Measurements from ENCODE around the gene DACT1.

DACT1 gene

DNA sequence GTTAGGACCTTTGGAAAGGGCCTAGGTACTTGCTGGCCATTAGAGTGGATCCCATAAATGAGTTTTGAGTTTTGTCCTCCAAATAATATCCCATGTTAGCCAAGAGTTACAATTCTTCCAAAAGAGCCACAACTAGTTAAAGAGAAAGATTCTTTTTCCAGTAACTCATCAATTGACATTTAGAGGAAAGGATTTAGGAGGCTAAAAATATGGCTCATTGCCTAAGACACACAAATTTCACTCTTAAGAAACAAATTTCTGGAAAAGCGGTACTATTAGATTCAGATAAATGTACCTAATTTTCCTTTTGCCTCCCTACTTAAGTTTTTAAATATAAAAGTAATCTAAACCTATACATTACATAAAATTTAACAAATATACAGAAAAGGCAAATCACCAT is 21.3 kb downstream of the DACT1 start:
- TF ChIP-seq, protein P1, sequence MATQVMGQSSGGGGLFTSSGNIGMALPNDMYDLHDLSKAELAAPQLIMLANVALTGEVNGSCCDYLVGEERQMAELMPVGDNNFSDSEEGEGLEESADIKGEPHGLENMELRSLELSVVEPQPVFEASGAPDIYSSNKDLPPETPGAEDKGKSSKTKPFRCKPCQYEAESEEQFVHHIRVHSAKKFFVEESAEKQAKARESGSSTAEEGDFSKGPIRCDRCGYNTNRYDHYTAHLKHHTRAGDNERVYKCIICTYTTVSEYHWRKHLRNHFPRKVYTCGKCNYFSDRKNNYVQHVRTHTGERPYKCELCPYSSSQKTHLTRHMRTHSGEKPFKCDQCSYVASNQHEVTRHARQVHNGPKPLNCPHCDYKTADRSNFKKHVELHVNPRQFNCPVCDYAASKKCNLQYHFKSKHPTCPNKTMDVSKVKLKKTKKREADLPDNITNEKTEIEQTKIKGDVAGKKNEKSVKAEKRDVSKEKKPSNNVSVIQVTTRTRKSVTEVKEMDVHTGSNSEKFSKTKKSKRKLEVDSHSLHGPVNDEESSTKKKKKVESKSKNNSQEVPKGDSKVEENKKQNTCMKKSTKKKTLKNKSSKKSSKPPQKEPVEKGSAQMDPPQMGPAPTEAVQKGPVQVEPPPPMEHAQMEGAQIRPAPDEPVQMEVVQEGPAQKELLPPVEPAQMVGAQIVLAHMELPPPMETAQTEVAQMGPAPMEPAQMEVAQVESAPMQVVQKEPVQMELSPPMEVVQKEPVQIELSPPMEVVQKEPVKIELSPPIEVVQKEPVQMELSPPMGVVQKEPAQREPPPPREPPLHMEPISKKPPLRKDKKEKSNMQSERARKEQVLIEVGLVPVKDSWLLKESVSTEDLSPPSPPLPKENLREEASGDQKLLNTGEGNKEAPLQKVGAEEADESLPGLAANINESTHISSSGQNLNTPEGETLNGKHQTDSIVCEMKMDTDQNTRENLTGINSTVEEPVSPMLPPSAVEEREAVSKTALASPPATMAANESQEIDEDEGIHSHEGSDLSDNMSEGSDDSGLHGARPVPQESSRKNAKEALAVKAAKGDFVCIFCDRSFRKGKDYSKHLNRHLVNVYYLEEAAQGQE (IDR thresholded peaks at IDR 0.05; ENCODE audit: insufficient replicate concordance, low read depth): no peak
- TF ChIP-seq GABPA (IDR thresholded peaks at IDR 0.05; ENCODE audit: low read depth): no peak
- no peak for TF ChIP-seq POLR2AphosphoS5 (IDR thresholded peaks at IDR 0.05; ENCODE audit: low read depth)
- TF ChIP-seq, protein P2, sequence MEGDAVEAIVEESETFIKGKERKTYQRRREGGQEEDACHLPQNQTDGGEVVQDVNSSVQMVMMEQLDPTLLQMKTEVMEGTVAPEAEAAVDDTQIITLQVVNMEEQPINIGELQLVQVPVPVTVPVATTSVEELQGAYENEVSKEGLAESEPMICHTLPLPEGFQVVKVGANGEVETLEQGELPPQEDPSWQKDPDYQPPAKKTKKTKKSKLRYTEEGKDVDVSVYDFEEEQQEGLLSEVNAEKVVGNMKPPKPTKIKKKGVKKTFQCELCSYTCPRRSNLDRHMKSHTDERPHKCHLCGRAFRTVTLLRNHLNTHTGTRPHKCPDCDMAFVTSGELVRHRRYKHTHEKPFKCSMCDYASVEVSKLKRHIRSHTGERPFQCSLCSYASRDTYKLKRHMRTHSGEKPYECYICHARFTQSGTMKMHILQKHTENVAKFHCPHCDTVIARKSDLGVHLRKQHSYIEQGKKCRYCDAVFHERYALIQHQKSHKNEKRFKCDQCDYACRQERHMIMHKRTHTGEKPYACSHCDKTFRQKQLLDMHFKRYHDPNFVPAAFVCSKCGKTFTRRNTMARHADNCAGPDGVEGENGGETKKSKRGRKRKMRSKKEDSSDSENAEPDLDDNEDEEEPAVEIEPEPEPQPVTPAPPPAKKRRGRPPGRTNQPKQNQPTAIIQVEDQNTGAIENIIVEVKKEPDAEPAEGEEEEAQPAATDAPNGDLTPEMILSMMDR (IDR thresholded peaks at IDR 0.05; ENCODE audit: insufficient read depth, low read length): no peak
- TF ChIP-seq SPI1 (IDR thresholded peaks at IDR 0.05; ENCODE audit: borderline replicate concordance, low read depth): no peak
- H3K4me3 ChIP-seq (replicated peaks; ENCODE audit: insufficient read depth, low read length): no peak overlapping the region
- no peaks in the 10 kb centered on the region for H3K27me3 ChIP-seq (ENCODE audit: insufficient read depth, poor library complexity, severe bottlenecking)
- DNase-seq (ENCODE audit: low read depth in 1 of 2, low spot score in 1 of 2): no peak
- no peak overlapping the region for H3K27ac ChIP-seq (replicated peaks)

DNA sequence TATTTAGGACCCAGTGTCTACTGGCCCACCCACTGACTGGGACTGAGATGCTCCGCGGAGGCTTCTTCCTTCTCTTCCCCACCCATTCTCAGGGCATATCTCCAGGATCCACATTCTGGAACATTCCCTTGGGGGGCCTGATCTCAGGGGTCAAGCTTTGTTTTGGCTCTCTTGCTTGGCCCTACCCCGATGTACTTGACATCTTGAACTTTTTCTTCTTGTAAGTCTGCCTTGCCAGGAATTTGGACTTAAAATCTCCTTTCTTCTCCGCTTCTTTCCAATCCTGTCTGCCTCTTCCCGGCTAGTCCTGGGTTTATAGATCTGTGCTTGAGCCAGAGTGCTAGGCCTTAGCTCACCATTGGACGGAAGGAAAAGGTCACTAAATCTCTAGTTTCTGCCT is 22.1 kb downstream of the DACT1 start:
- DNase-seq (ENCODE audit: low read depth in 1 of 2, low spot score in 1 of 2): no peak
- Histone ChIP-seq H3K27me3 (ENCODE audit: insufficient read depth, poor library complexity, severe bottlenecking) (no peaks in the 10 kb centered on the region), H3K27ac (replicated peaks) (no peak overlapping the region), H3K4me3 (replicated peaks; ENCODE audit: insufficient read depth, low read length) (no peak overlapping the region)
- TF ChIP-seq POLR2AphosphoS5 (IDR thresholded peaks at IDR 0.05; ENCODE audit: low read depth): no peak
- no peak for TF ChIP-seq SPI1 (IDR thresholded peaks at IDR 0.05; ENCODE audit: borderline replicate concordance, low read depth)
- TF ChIP-seq, protein P1 (IDR thresholded peaks at IDR 0.05; ENCODE audit: insufficient replicate concordance, low read depth): no peak
- TF ChIP-seq GABPA (IDR thresholded peaks at IDR 0.05; ENCODE audit: low read depth): no peak
- TF ChIP-seq, protein P2 (IDR thresholded peaks at IDR 0.05; ENCODE audit: insufficient read depth, low read length): no peak

DNA sequence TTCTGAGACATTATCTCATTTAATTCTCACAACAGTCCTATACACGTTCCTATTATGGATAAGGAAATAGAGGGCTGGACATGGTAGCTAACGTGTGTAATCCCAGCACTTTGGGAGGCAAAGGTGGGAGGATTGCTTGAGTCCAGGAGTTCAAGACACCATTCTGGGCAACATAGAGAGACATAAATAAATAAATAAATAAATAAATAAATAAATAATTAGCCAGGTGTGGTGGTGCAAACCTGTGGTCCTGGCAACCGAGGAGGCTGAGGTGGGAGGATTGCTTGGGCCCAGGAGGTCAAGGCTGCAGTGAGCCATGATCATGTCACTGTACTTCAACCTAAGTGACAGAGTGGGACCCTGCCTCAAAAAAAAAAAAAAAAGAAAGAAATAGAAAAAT is 22.6 kb downstream of the DACT1 start:
- Histone ChIP-seq H3K27me3 (ENCODE audit: insufficient read depth, poor library complexity, severe bottlenecking) (no peaks in the 10 kb centered on the region), H3K4me3 (replicated peaks; ENCODE audit: insufficient read depth, low read length) (no peak overlapping the region), H3K27ac (replicated peaks) (no peak overlapping the region)
- DNase-seq (ENCODE audit: low read depth in 1 of 2, low spot score in 1 of 2): no peak
- no peak for TF ChIP-seq GABPA (IDR thresholded peaks at IDR 0.05; ENCODE audit: low read depth)
- TF ChIP-seq, protein P2 (IDR thresholded peaks at IDR 0.05; ENCODE audit: insufficient read depth, low read length): no peak
- TF ChIP-seq POLR2AphosphoS5 (IDR thresholded peaks at IDR 0.05; ENCODE audit: low read depth): no peak
- TF ChIP-seq, protein P1 (IDR thresholded peaks at IDR 0.05; ENCODE audit: insufficient replicate concordance, low read depth): no peak
- no peak for TF ChIP-seq SPI1 (IDR thresholded peaks at IDR 0.05; ENCODE audit: borderline replicate concordance, low read depth)
